ENCODE data around the gene DNM3.

Gene DNM3

GRCh38 chr1:172203135-172203823, 362.0 kb downstream of the DNM3 start:
- no peak for DNase-seq

GRCh38 chr1:172203902-172204301, 362.6 kb downstream of the DNM3 start:
- DNase-seq: no peak

- no peak for DNase-seq
Observed at GRCh38 chr1:172206256-172206655, 365.0 kb downstream of the DNM3 start.

GRCh38 chr1:172208635-172209034, 367.3 kb downstream of the DNM3 start:
- no peak for DNase-seq

GRCh38 chr1:172211221-172211620, 369.9 kb downstream of the DNM3 start:
- no peak for DNase-seq

- DNase-seq: no peak
Observed at GRCh38 chr1:172212124-172212523, 370.8 kb downstream of the DNM3 start.

GRCh38 chr1:172215006-172215405, 373.7 kb downstream of the DNM3 start:
- DNase-seq: no peak

GRCh38 chr1:172219966-172220365, 378.7 kb downstream of the DNM3 start:
- DNase-seq: no peak

- DNase-seq: no peak
Observed at GRCh38 chr1:172220376-172220775, 379.1 kb downstream of the DNM3 start.

GRCh38 chr1:172221436-172221835, 380.1 kb downstream of the DNM3 start:
- DNase-seq: no peak

GRCh38 chr1:172224871-172225270, 383.6 kb downstream of the DNM3 start:
- DNase-seq: no peak

- DNase-seq: no peak
Observed at GRCh38 chr1:172229942-172230341, 388.6 kb downstream of the DNM3 start.

GRCh38 chr1:172230526-172230925, 389.2 kb downstream of the DNM3 start:
- no peak for DNase-seq

- DNase-seq: no peak
Observed at GRCh38 chr1:172236958-172237357, 395.7 kb downstream of the DNM3 start.

GRCh38 chr1:172238158-172238557, 396.9 kb downstream of the DNM3 start:
- DNase-seq: no peak

- DNase-seq: no peak
Observed at GRCh38 chr1:172238965-172239364, 397.7 kb downstream of the DNM3 start.

- no peak for DNase-seq
Observed at GRCh38 chr1:172239901-172240300, 398.6 kb downstream of the DNM3 start.

- DNase-seq: no peak
Observed at GRCh38 chr1:172241540-172241939, 400.2 kb downstream of the DNM3 start.

GRCh38 chr1:172244865-172245264, 403.6 kb downstream of the DNM3 start:
- DNase-seq: no peak

- DNase-seq: no peak
Observed at GRCh38 chr1:172245788-172246187, 404.5 kb downstream of the DNM3 start.

- DNase-seq: no peak
Observed at GRCh38 chr1:172246521-172247390, 405.5 kb downstream of the DNM3 start.

- no peak for DNase-seq
Observed at GRCh38 chr1:172251486-172251885, 410.2 kb downstream of the DNM3 start.

GRCh38 chr1:172252321-172252720, 411.0 kb downstream of the DNM3 start:
- no peak for DNase-seq

GRCh38 chr1:172252958-172253357, 411.7 kb downstream of the DNM3 start:
- no peak for DNase-seq
